ENCODE results near the gene SAT1. TPM values are rescaled to one million over a fixed set of nuclear protein-coding genes. Genes with fewer than 3 reads are reported as not detected.

SAT1 gene
- total and polyA plus RNA-seq, 4 donors = 606 to 2,339 (median 1,213) TPM

DNA sequence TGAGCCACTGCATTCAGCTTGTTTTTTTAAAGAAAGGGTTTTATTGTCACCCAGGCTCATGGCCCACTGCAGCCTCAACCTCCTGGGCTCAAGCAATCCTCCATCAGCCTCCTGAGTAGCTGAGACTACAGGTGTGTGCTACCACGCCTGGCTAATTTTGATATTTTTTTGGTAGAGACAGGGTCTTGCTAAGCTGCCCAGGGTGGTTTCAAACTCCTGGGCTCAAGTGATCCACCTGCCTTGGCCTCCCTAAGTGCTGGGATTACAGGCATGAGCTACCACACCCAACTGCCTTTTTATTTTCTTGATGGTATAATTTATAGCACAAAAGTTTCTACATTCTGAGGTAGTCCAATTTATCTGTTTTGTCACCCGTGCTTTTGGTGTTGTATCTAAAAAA lies 38.9 kb downstream of the SAT1 start:
- no peak for DNase-seq
- Histone ChIP-seq H3K9me3 (ENCODE audit: control insufficient read depth in 4 of 4, insufficient read depth in 3 of 4, low read length in 3 of 4) (peaks cover 0 to 3% (median 0%) of the 10 kb centered on the region in 4 donors), H3K4me3 (no peak overlapping the region), H3K27ac (ENCODE audit: low read depth in 1 of 2, low read length in 1 of 2) (no peak overlapping the region), H3K27me3 (ENCODE audit: control insufficient read depth in 3 of 3, insufficient read depth in 3 of 3, low read length in 2 of 3) (peaks cover 0 to 10% (median 5%) of the 10 kb centered on the region in 3 donors), H3K4me1 (ENCODE audit: control insufficient read depth in 5 of 5, insufficient read depth in 5 of 5, low read length in 5 of 5) (no peaks in the 10 kb centered on the region), H3K9ac (ENCODE audit: insufficient read depth in 1 of 2, low read length in 2 of 2) (no peak overlapping the region), H3K36me3 (ENCODE audit: control insufficient read depth in 4 of 4, insufficient read depth in 4 of 4, low read length in 4 of 4) (no peaks in the 10 kb centered on the region)
- 76 to 93% methylated on average over 2 of the region's 2 CpGs for WGBS, 2 donors
- no peak for ATAC-seq (ENCODE audit: insufficient read depth, low FRiP score)
- TF ChIP-seq, protein P1, sequence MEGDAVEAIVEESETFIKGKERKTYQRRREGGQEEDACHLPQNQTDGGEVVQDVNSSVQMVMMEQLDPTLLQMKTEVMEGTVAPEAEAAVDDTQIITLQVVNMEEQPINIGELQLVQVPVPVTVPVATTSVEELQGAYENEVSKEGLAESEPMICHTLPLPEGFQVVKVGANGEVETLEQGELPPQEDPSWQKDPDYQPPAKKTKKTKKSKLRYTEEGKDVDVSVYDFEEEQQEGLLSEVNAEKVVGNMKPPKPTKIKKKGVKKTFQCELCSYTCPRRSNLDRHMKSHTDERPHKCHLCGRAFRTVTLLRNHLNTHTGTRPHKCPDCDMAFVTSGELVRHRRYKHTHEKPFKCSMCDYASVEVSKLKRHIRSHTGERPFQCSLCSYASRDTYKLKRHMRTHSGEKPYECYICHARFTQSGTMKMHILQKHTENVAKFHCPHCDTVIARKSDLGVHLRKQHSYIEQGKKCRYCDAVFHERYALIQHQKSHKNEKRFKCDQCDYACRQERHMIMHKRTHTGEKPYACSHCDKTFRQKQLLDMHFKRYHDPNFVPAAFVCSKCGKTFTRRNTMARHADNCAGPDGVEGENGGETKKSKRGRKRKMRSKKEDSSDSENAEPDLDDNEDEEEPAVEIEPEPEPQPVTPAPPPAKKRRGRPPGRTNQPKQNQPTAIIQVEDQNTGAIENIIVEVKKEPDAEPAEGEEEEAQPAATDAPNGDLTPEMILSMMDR (IDR thresholded peaks at IDR 0.05; ENCODE audit: control extremely low read depth, extremely low read depth) = no peak

DNA sequence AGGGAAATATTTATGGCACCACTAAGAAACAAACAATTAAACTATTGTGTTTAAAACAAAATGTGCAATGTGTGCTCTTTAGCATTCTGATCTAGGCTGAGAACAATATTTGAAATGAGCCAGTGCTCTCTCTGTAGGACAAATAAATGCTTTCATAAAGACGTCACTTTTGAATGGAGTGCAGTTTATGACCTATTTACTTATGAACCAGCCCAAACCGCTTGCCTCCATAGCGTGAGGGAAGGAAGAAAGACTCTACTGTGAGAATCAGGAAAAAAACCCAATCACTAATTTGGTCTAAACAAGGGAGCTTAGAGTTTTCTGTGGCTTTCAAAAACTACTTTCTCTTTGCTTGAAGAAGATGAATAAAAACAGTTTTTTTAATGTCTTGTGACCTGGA lies 39.4 kb downstream of the SAT1 start:
- WGBS, 2 donors = 55 to 75% methylated on average over 3 of the region's 3 CpGs
- Histone ChIP-seq H3K9me3 (ENCODE audit: control insufficient read depth in 4 of 4, insufficient read depth in 3 of 4, low read length in 3 of 4) (peaks cover 0 to 3% (median 0%) of the 10 kb centered on the region in 4 donors), H3K36me3 (ENCODE audit: control insufficient read depth in 4 of 4, insufficient read depth in 4 of 4, low read length in 4 of 4) (no peaks in the 10 kb centered on the region), H3K27ac (ENCODE audit: low read depth in 1 of 2, low read length in 1 of 2) (no peak overlapping the region), H3K9ac (ENCODE audit: insufficient read depth in 1 of 2, low read length in 2 of 2) (no peak overlapping the region), H3K4me3 (no peak overlapping the region), H3K4me1 (ENCODE audit: control insufficient read depth in 5 of 5, insufficient read depth in 5 of 5, low read length in 5 of 5) (no peaks in the 10 kb centered on the region), H3K27me3 (ENCODE audit: control insufficient read depth in 3 of 3, insufficient read depth in 3 of 3, low read length in 2 of 3) (peaks cover 0 to 10% (median 3%) of the 10 kb centered on the region in 3 donors)
- no peak for ATAC-seq (ENCODE audit: insufficient read depth, low FRiP score)
- TF ChIP-seq, protein P1 (IDR thresholded peaks at IDR 0.05; ENCODE audit: control extremely low read depth, extremely low read depth) = no peak
- DNase-seq = peak in 2 of 3 donors; percentile 52 to 71

DNA sequence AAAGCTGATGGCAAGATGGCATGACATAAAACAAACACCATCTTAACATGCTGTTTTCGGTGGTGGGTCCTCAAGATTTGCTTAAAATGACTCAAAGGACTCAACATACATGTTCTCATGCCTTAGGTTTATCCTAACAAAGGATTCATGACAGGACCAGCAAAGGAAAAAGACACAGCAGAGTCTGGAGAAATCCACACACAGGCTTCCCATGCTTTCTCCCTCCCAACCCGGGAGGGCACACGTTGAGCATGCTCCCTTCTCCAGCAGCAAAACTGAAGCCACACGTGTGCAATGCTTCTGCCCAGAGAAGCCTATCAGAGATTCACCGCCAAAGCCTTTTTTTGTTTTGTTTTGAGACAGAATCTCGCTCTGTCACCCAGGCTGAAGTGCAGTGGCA lies 39.9 kb downstream of the SAT1 start:
- TF ChIP-seq, protein P1 (IDR thresholded peaks at IDR 0.05; ENCODE audit: control extremely low read depth, extremely low read depth) = no peak
- Histone ChIP-seq H3K4me1 (ENCODE audit: control insufficient read depth in 5 of 5, insufficient read depth in 5 of 5, low read length in 5 of 5) (no peaks in the 10 kb centered on the region), H3K9ac (ENCODE audit: insufficient read depth in 1 of 2, low read length in 2 of 2) (no peak overlapping the region), H3K36me3 (ENCODE audit: control insufficient read depth in 4 of 4, insufficient read depth in 4 of 4, low read length in 4 of 4) (no peaks in the 10 kb centered on the region), H3K27ac (ENCODE audit: low read depth in 1 of 2, low read length in 1 of 2) (no peak overlapping the region), H3K4me3 (no peak overlapping the region), H3K9me3 (ENCODE audit: control insufficient read depth in 4 of 4, insufficient read depth in 3 of 4, low read length in 3 of 4) (peaks cover 0 to 3% (median 0%) of the 10 kb centered on the region in 4 donors), H3K27me3 (ENCODE audit: control insufficient read depth in 3 of 3, insufficient read depth in 3 of 3, low read length in 2 of 3) (peaks cover 0 to 10% (median 3%) of the 10 kb centered on the region in 3 donors)
- WGBS, 2 donors = 71 to 92% methylated on average over 6 of the region's 6 CpGs
- peak in 1 of 3 donors; percentile 17 for DNase-seq
- no peak for ATAC-seq (ENCODE audit: insufficient read depth, low FRiP score)

- no peak overlapping the region for H3K4me3 ChIP-seq
- H3K27ac ChIP-seq (ENCODE audit: low read depth in 1 of 2, low read length in 1 of 2) = no peak overlapping the region
- TF ChIP-seq, protein P1 (IDR thresholded peaks at IDR 0.05; ENCODE audit: control extremely low read depth, extremely low read depth) = no peak
- DNase-seq (no peak), ATAC-seq (ENCODE audit: insufficient read depth, low FRiP score) (no peak)
- H3K9ac ChIP-seq (ENCODE audit: insufficient read depth in 1 of 2, low read length in 2 of 2) = no peak overlapping the region
- H3K4me1 ChIP-seq (ENCODE audit: control insufficient read depth in 5 of 5, insufficient read depth in 5 of 5, low read length in 5 of 5) = no peaks in the 10 kb centered on the region
- H3K36me3 ChIP-seq (ENCODE audit: control insufficient read depth in 4 of 4, insufficient read depth in 4 of 4, low read length in 4 of 4) = no peaks in the 10 kb centered on the region
- H3K9me3 ChIP-seq (ENCODE audit: control insufficient read depth in 4 of 4, insufficient read depth in 3 of 4, low read length in 3 of 4) = no peaks in the 10 kb centered on the region
- H3K27me3 ChIP-seq (ENCODE audit: control insufficient read depth in 3 of 3, insufficient read depth in 3 of 3, low read length in 2 of 3) = peaks cover 0 to 6% (median 5%) of the 10 kb centered on the region in 3 donors
Measured at GRCh38 chrX:23825675-23826074, 42.7 kb downstream of the SAT1 start.
